CD14-positive monocyte (primary cell): ENCODE data around the gene PACSIN1. TPM values are rescaled to one million over a fixed set of nuclear protein-coding genes. Genes with fewer than 3 reads are reported as not detected.

Experiments used
- DNase-seq, 3 donors: peaks; one replicate each; pipeline ENCODE4 v3.0.0-alpha.2; 2011 to 2022
- H2AFZ ChIP-seq: 2 replicates; pipeline ENCODE4 v1.6.0; 2012; ENCODE audit warnings: mild to moderate bottlenecking, low read depth, low read length, inconsistent platforms; ENCODE audit not compliant: insufficient read depth, poor library complexity, severe bottlenecking
- H3K27ac ChIP-seq, 2 donors: 1 replicate in 1 of 2; 2 replicates in 1 of 2; pipeline ENCODE4 v1.5.1; 2012 to 2013; ENCODE audit warnings: low read length in 2 of 2, control low read depth in 1 of 2, inconsistent platforms in 1 of 2, low read depth in 1 of 2, mild to moderate bottlenecking in 1 of 2
- H3K27me3 ChIP-seq, 2 donors: one replicate each; pipeline versions ENCODE4 v1.6.0 to v1.6.1; 2011 to 2013; ENCODE audit warnings: low read length in 2 of 2; ENCODE audit not compliant: control insufficient read depth in 2 of 2, insufficient read depth in 2 of 2
- H3K36me3 ChIP-seq, 2 donors: replicated peaks in 1 of 2; 1 replicate in 1 of 2; 2 replicates in 1 of 2; pipeline versions ENCODE4 v1.5.1 to v1.6.1; 2012 to 2013; ENCODE audit warnings: low read length in 2 of 2, control low read depth in 1 of 2, inconsistent platforms in 1 of 2, mild to moderate bottlenecking in 1 of 2; ENCODE audit not compliant: insufficient read depth in 2 of 2, control insufficient read depth in 1 of 2
- H3K4me1 ChIP-seq, 2 donors: 1 replicate in 1 of 2; 2 replicates in 1 of 2; pipeline versions ENCODE4 v1.5.1 to v1.6.1; 2012 to 2013; ENCODE audit warnings: low read length in 2 of 2, control low read depth in 1 of 2, inconsistent platforms in 1 of 2, mild to moderate bottlenecking in 1 of 2, moderate library complexity in 1 of 2; ENCODE audit not compliant: insufficient read depth in 2 of 2, control insufficient read depth in 1 of 2
- H3K4me2 ChIP-seq: replicated peaks from 2 replicates; pipeline ENCODE3; 2012; ENCODE audit warnings: low read length, moderate library complexity, mild to moderate bottlenecking; ENCODE audit not compliant: poor library complexity, severe bottlenecking; ENCODE audit errors: extremely low read depth
- H3K4me3 ChIP-seq, 3 experiments: fragments of 200-600 bp in 1 of 3; sonication (generic) in 1 of 3; replicated peaks in 1 of 3; 1 replicate in 2 of 3; 2 replicates in 1 of 3; pipeline ENCODE4 v1.5.1; 2011 to 2013; ENCODE audit warnings: low read length in 3 of 3, mild to moderate bottlenecking in 3 of 3, control low read depth in 2 of 3, low read depth in 2 of 3, inconsistent platforms in 1 of 3, moderate library complexity in 1 of 3
- H3K79me2 ChIP-seq: 2 replicates; pipeline ENCODE4 v1.6.0; 2012; ENCODE audit warnings: mild to moderate bottlenecking, control low read depth, inconsistent platforms, low read length, moderate library complexity; ENCODE audit not compliant: insufficient read depth
- H3K9ac ChIP-seq: 2 replicates; pipeline ENCODE4 v1.6.0; 2017; ENCODE audit warnings: low read length, mild to moderate bottlenecking; ENCODE audit not compliant: insufficient read depth, poor library complexity, severe bottlenecking
- H3K9me3 ChIP-seq, 2 donors: replicated peaks in 1 of 2; 1 replicate in 1 of 2; 2 replicates in 1 of 2; pipeline versions ENCODE4 v1.5.1 to v1.6.1; 2012 to 2013; ENCODE audit warnings: low read length in 2 of 2, control low read depth in 1 of 2; ENCODE audit not compliant: control insufficient read depth in 1 of 2, insufficient read depth in 1 of 2
- H4K20me1 ChIP-seq: 2 replicates; pipeline ENCODE4 v1.6.0; 2012; ENCODE audit warnings: mild to moderate bottlenecking, low read length, control low read depth, moderate library complexity; ENCODE audit not compliant: insufficient read depth
- H3K27ac Mint-ChIP-seq, 7 donors: one replicate each; pipeline ENCODE4 v1.8.0; 2020; ENCODE audit warnings: mild to moderate bottlenecking in 7 of 7, mixed read lengths in 7 of 7, moderate library complexity in 6 of 7, inconsistent platforms in 2 of 7
- H3K27me3 Mint-ChIP-seq, 3 donors: one replicate each; pipeline ENCODE4 v1.8.0; 2021 to 2022; ENCODE audit warnings: low read depth in 3 of 3, mild to moderate bottlenecking in 3 of 3, mixed read lengths in 3 of 3, moderate library complexity in 3 of 3, inconsistent platforms in 1 of 3
- H3K36me3 Mint-ChIP-seq, 2 donors: one replicate each; pipeline ENCODE4 v1.8.0; 2020; ENCODE audit warnings: mixed read lengths in 2 of 2, inconsistent platforms in 1 of 2, mild to moderate bottlenecking in 1 of 2
- H3K4me1 Mint-ChIP-seq: one replicate; pipeline ENCODE4 v1.8.0; 2020; ENCODE audit warnings: mild to moderate bottlenecking, mixed read lengths
- H3K4me3 Mint-ChIP-seq, 2 donors: one replicate each; pipeline ENCODE4 v1.8.0; 2020; ENCODE audit warnings: mild to moderate bottlenecking in 2 of 2, mixed read lengths in 2 of 2, moderate library complexity in 1 of 2
- H3K9me3 Mint-ChIP-seq, 7 donors: one replicate each; pipeline ENCODE4 v1.8.0; 2020 to 2022; ENCODE audit warnings: mixed read lengths in 7 of 7, mild to moderate bottlenecking in 6 of 7, moderate library complexity in 6 of 7, inconsistent platforms in 2 of 7
- CTCF ChIP-seq: fragments of 200-600 bp; IDR thresholded peaks from one replicate; pipeline ENCODE4 v1.8.0; 2022; ENCODE audit warnings: antibody characterized with exemption, mild to moderate bottlenecking
- WGBS: methylation state at CpG from one replicate; pipeline ENCODE4 v1.1.5; 2013; ENCODE audit warnings: missing lambda C conversion rate; ENCODE audit not compliant: insufficient coverage; 5-methylcytosine and 5-hydroxymethylcytosine counted together
- intact Hi-C, 2 donors: fragments of 100-400 bp; cut with micrococcal nuclease; formaldehyde crosslinking; loops; one replicate each; pipeline versions ENCODE4 v1.15.0 to v1.15.1; 2023
- polyA plus RNA-seq, 3 donors: library from polyadenylated mRNA; depleted of rRNA in 1 of 3; unstranded in 2 of 3; stranded (reverse) in 1 of 3; fragments of 300-500 nt in 2 of 3; fragments of >200 nt in 1 of 3; fragmentation: Illumina TruSeq in 2 of 3; gene quantifications; 1 replicate in 2 of 3; 2 replicates in 1 of 3; pipeline ENCODE4 v1.2.3, GENCODE V29; 2012 to 2021

Gene PACSIN1
- polyA plus RNA-seq, 3 donors, result not detected

GRCh38 chr6:34525431-34526175, 59.7 kb downstream of the PACSIN1 start:
- Histone ChIP-seq H3K4me2 (no peak overlapping the region), H2AFZ (peak overlapping the region; percentile 36), H3K4me3 (no peak overlapping the region), H3K27ac (no peak overlapping the region), H3K9me3 (no peaks in the 10 kb centered on the region), H3K27me3 (no peaks in the 10 kb centered on the region), H3K79me2 (no peaks in the 10 kb centered on the region), H3K9ac (no peak overlapping the region), H4K20me1 (no peaks in the 10 kb centered on the region), H3K36me3 (no peaks in the 10 kb centered on the region), H3K4me1 (peaks cover 7 to 8% of the 10 kb centered on the region in 2 donors)
- WGBS, result 97% methylated on average over 13 of the region's 13 CpGs
- H3K27ac Mint-ChIP-seq, result peak overlapping the region in 1 of 7 donors; percentile 51
- intact Hi-C loops, result loop anchor here in 1 of 2 donors (5.0 kb wide), 1 partner anchor 82 kb away; no protein-coding TSS in a partner anchor
- peaks cover 10% of the 10 kb centered on the region for H3K4me1 Mint-ChIP-seq
- peaks cover 6 to 10% (median 8%) of the 10 kb centered on the region in 3 donors for H3K27me3 Mint-ChIP-seq
- H3K9me3 Mint-ChIP-seq, result no peaks in the 10 kb centered on the region
- no peaks in the 10 kb centered on the region for H3K36me3 Mint-ChIP-seq
- H3K4me3 Mint-ChIP-seq, result no peak overlapping the region
- DNase-seq, result no peak
- TF ChIP-seq CTCF, result no peak

GRCh38 chr6:34526241-34526972, 60.5 kb downstream of the PACSIN1 start:
- no peak for DNase-seq
- TF ChIP-seq CTCF, result no peak
- Histone ChIP-seq H4K20me1 (no peaks in the 10 kb centered on the region), H3K79me2 (no peaks in the 10 kb centered on the region), H3K4me3 (peak overlapping the region in 2 of 3 experiments; percentile 15 to 51), H2AFZ (peak overlapping the region; percentile 73), H3K36me3 (no peaks in the 10 kb centered on the region), H3K4me2 (peak overlapping the region; percentile 65), H3K9me3 (no peaks in the 10 kb centered on the region), H3K9ac (peak overlapping the region; percentile 46), H3K27ac (no peak overlapping the region), H3K4me1 (peaks cover 7 to 8% of the 10 kb centered on the region in 2 donors), H3K27me3 (no peaks in the 10 kb centered on the region)
- H3K4me1 Mint-ChIP-seq, result peaks cover 10% of the 10 kb centered on the region
- WGBS, result 92% methylated on average over 17 of the region's 23 CpGs
- no peak overlapping the region for H3K4me3 Mint-ChIP-seq
- intact Hi-C loops, result loop anchor here in 1 of 2 donors (5.0 kb wide), 1 partner anchor 81 kb away; no protein-coding TSS in a partner anchor
- H3K9me3 Mint-ChIP-seq, result peaks cover 0 to 1% (median 0%) of the 10 kb centered on the region in 7 donors
- no peaks in the 10 kb centered on the region for H3K36me3 Mint-ChIP-seq
- peaks cover 7 to 10% (median 8%) of the 10 kb centered on the region in 3 donors for H3K27me3 Mint-ChIP-seq
- peak overlapping the region in 1 of 7 donors; percentile 55 for H3K27ac Mint-ChIP-seq
